ENCODE results near the gene ERBB2. TPM values are rescaled to one million over a fixed set of nuclear protein-coding genes. Genes with fewer than 3 reads are reported as not detected.
A peak's percentile ranks its signal among the peaks of the same experiment; 100 is the strongest.
"Not testable (repeated sequence)": the region's sequence is repeated elsewhere in the genome, so short reads cannot be mapped to it uniquely, and the experiment has no call there.

Gene ERBB2
- total RNA-seq, 1 donor from 2014 or later: 68.7 TPM

GRCh38 chr17:39748444-39749034 is 48.7 kb downstream of the ERBB2 start:
- DNase-seq (ENCODE audit: missing footprints); intact Hi-C loops (cut with DNase I); ATAC-seq: not testable (repeated sequence)

- ATAC-seq (peak; percentile 21), DNase-seq (ENCODE audit: missing footprints) (no peak)
- intact Hi-C loops (cut with DNase I): loop anchor here (5.0 to 10.0 kb wide), 5 partner anchors 88 to 204 kb away; partner anchors contain the start of genes IKZF3, STARD3 and ZPBP2
Observed at GRCh38 chr17:39750131-39751015, 50.5 kb downstream of the ERBB2 start.

GRCh38 chr17:39751016-39751543 is 51.2 kb downstream of the ERBB2 start:
- DNase-seq (ENCODE audit: missing footprints) (no peak), ATAC-seq (no peak)

GRCh38 chr17:39751637-39752036 is 51.8 kb downstream of the ERBB2 start:
- intact Hi-C loops (cut with DNase I): loop anchor here (5.0 to 10.0 kb wide), 5 partner anchors 89 to 204 kb away; partner anchors contain the start of genes IKZF3, STARD3 and ZPBP2
- DNase-seq (ENCODE audit: missing footprints) (no peak), ATAC-seq (no peak)

More at GRCh38 chr17:39751016-39751543, 51.2 kb downstream of the ERBB2 start:
- intact Hi-C loops (cut with DNase I): loop anchor here (5.0 to 10.0 kb wide), 5 partner anchors 89 to 204 kb away; partner anchors contain the start of genes IKZF3, STARD3 and ZPBP2

- no peak for DNase-seq (ENCODE audit: missing footprints)
- intact Hi-C loops (cut with DNase I): loop anchor here (5.0 to 10.0 kb wide), 5 partner anchors 90 to 205 kb away; partner anchors contain the start of genes IKZF3, STARD3 and ZPBP2
- ATAC-seq: no peak
Observed at GRCh38 chr17:39752241-39752881, 52.5 kb downstream of the ERBB2 start.

- ATAC-seq (peak; percentile 42), DNase-seq (ENCODE audit: missing footprints) (peak; percentile 87)
- intact Hi-C loops (cut with DNase I): loop anchor here (1.0 to 10.0 kb wide), 6 partner anchors 91 to 206 kb away; partner anchors contain the start of genes IKZF3, STARD3 and ZPBP2
Observed at GRCh38 chr17:39753514-39754160, 53.8 kb downstream of the ERBB2 start.

GRCh38 chr17:39754161-39754957 is 54.5 kb downstream of the ERBB2 start:
- DNase-seq (ENCODE audit: missing footprints) (peak; percentile 97), ATAC-seq (peak; percentile 94)
- intact Hi-C loops (cut with DNase I): loop anchor here (1.0 to 10.0 kb wide), 6 partner anchors 92 to 207 kb away; partner anchors contain the start of genes IKZF3, STARD3 and ZPBP2

- intact Hi-C loops (cut with DNase I): loop anchor here (1.0 to 10.0 kb wide), 6 partner anchors 93 to 208 kb away; partner anchors contain the start of genes IKZF3, STARD3 and ZPBP2
- no peak for DNase-seq (ENCODE audit: missing footprints)
Observed at GRCh38 chr17:39754958-39755553, 55.2 kb downstream of the ERBB2 start.

GRCh38 chr17:39755554-39756379 is 55.9 kb downstream of the ERBB2 start:
- ATAC-seq: no peak
- intact Hi-C loops (cut with DNase I): loop anchor here (10.0 kb wide), 2 partner anchors 109 to 199 kb away; partner anchors contain the start of genes IKZF3 and ZPBP2
- no peak for DNase-seq (ENCODE audit: missing footprints)

More at GRCh38 chr17:39754958-39755553, 55.2 kb downstream of the ERBB2 start:
- ATAC-seq: no peak

GRCh38 chr17:39756380-39757079 is 56.7 kb downstream of the ERBB2 start:
- ATAC-seq: no peak
- no peak for DNase-seq (ENCODE audit: missing footprints)
- intact Hi-C loops (cut with DNase I): loop anchor here (10.0 kb wide), 2 partner anchors 108 to 198 kb away; partner anchors contain the start of genes IKZF3 and ZPBP2

- ATAC-seq: no peak
Observed at GRCh38 chr17:39757176-39757662, 57.4 kb downstream of the ERBB2 start.

GRCh38 chr17:39757931-39758873 is 58.3 kb downstream of the ERBB2 start:
- intact Hi-C loops (cut with DNase I): loop anchor here (10.0 kb wide), 2 partner anchors 107 to 197 kb away; partner anchors contain the start of genes IKZF3 and ZPBP2
- DNase-seq (ENCODE audit: missing footprints) (no peak), ATAC-seq (no peak)

More at GRCh38 chr17:39757176-39757662, 57.4 kb downstream of the ERBB2 start:
- intact Hi-C loops (cut with DNase I): loop anchor here (10.0 kb wide), 2 partner anchors 108 to 198 kb away; partner anchors contain the start of genes IKZF3 and ZPBP2
- DNase-seq (ENCODE audit: missing footprints): no peak

- DNase-seq (ENCODE audit: missing footprints) (no peak), ATAC-seq (no peak)
- intact Hi-C loops (cut with DNase I): loop anchor here (10.0 kb wide), 2 partner anchors 106 to 196 kb away; partner anchors contain the start of genes IKZF3 and ZPBP2
Observed at GRCh38 chr17:39759204-39759603, 59.3 kb downstream of the ERBB2 start.
